ENCODE results near the gene COL4A6. TPM values are rescaled to one million over a fixed set of nuclear protein-coding genes. Genes with fewer than 3 reads are reported as not detected.

The COL4A6 gene
- polyA plus RNA-seq, 3 donors, result not detected

GRCh38 chrX:108211301-108211700 lies 226.9 kb downstream of the COL4A6 start:
- no peaks in the 10 kb centered on the region for H4K20me1 ChIP-seq (ENCODE audit: insufficient read depth, low read length)
- H3K9me3 Mint-ChIP-seq, result no peaks in the 10 kb centered on the region

GRCh38 chrX:108209006-108209554 lies 229.1 kb downstream of the COL4A6 start:
- Mint-ChIP-seq H3K9me3 (no peaks in the 10 kb centered on the region), H3K4me1 (no peaks in the 10 kb centered on the region), H3K27ac (no peak overlapping the region), H3K36me3 (no peaks in the 10 kb centered on the region), H3K27me3 (ENCODE audit: low read depth in 3 of 3) (peaks cover 0 to 17% (median 3%) of the 10 kb centered on the region in 3 donors), H3K4me3 (no peak overlapping the region)
- no peak for DNase-seq
- Histone ChIP-seq H2AFZ (ENCODE audit: insufficient read depth, low read depth, low read length, poor library complexity, severe bottlenecking) (no peak overlapping the region), H4K20me1 (ENCODE audit: insufficient read depth, low read length) (no peaks in the 10 kb centered on the region), H3K4me3 (replicated peaks in 1 of 3; ENCODE audit: low read depth in 2 of 3, low read length in 3 of 3) (no peak overlapping the region), H3K4me1 (ENCODE audit: control insufficient read depth in 1 of 2, insufficient read depth in 2 of 2, low read length in 2 of 2) (no peaks in the 10 kb centered on the region), H3K36me3 (replicated peaks in 1 of 2; ENCODE audit: control insufficient read depth in 1 of 2, insufficient read depth in 2 of 2, low read length in 2 of 2) (no peaks in the 10 kb centered on the region), H3K9ac (ENCODE audit: insufficient read depth, low read length, poor library complexity, severe bottlenecking) (no peak overlapping the region), H3K9me3 (replicated peaks in 1 of 2; ENCODE audit: control insufficient read depth in 1 of 2, insufficient read depth in 1 of 2, low read length in 2 of 2) (no peaks in the 10 kb centered on the region), H3K27ac (ENCODE audit: low read depth in 1 of 2, low read length in 2 of 2) (no peak overlapping the region), H3K4me2 (replicated peaks; ENCODE audit: extremely low read depth, low read length, poor library complexity, severe bottlenecking) (no peak overlapping the region), H3K79me2 (ENCODE audit: insufficient read depth, low read length) (no peaks in the 10 kb centered on the region), H3K27me3 (ENCODE audit: control insufficient read depth in 2 of 2, insufficient read depth in 2 of 2, low read length in 2 of 2) (peaks cover 0 to 22% of the 10 kb centered on the region in 2 donors)
- no peak for TF ChIP-seq CTCF (IDR thresholded peaks at IDR 0.05)
- intact Hi-C loops (cut with micrococcal nuclease), result no loop called here
- no CpG with 5 or more reads among the region's 3 CpGs for WGBS (ENCODE audit: insufficient coverage)

More at GRCh38 chrX:108211301-108211700, 226.9 kb downstream of the COL4A6 start:
- H3K9ac ChIP-seq (ENCODE audit: insufficient read depth, low read length, poor library complexity, severe bottlenecking), result no peak overlapping the region
- no peak for DNase-seq
- no peak overlapping the region for H3K4me3 ChIP-seq (replicated peaks in 1 of 3; ENCODE audit: low read depth in 2 of 3, low read length in 3 of 3)
- Mint-ChIP-seq H3K27me3 (ENCODE audit: low read depth in 3 of 3) (peaks cover 0 to 13% (median 0%) of the 10 kb centered on the region in 3 donors), H3K4me1 (no peaks in the 10 kb centered on the region), H3K27ac (no peak overlapping the region), H3K4me3 (no peak overlapping the region), H3K36me3 (no peaks in the 10 kb centered on the region)
- no peaks in the 10 kb centered on the region for H3K79me2 ChIP-seq (ENCODE audit: insufficient read depth, low read length)
- no peak for TF ChIP-seq CTCF (IDR thresholded peaks at IDR 0.05)
- intact Hi-C loops (cut with micrococcal nuclease), result no loop called here
- H3K36me3 ChIP-seq (replicated peaks in 1 of 2; ENCODE audit: control insufficient read depth in 1 of 2, insufficient read depth in 2 of 2, low read length in 2 of 2), result no peaks in the 10 kb centered on the region
- H3K27me3 ChIP-seq (ENCODE audit: control insufficient read depth in 2 of 2, insufficient read depth in 2 of 2, low read length in 2 of 2), result peaks cover 0 to 15% of the 10 kb centered on the region in 2 donors
- H3K27ac ChIP-seq (ENCODE audit: low read depth in 1 of 2, low read length in 2 of 2), result no peak overlapping the region
- no peak overlapping the region for H3K4me2 ChIP-seq (replicated peaks; ENCODE audit: extremely low read depth, low read length, poor library complexity, severe bottlenecking)
- no peaks in the 10 kb centered on the region for H3K4me1 ChIP-seq (ENCODE audit: control insufficient read depth in 1 of 2, insufficient read depth in 2 of 2, low read length in 2 of 2)
- H2AFZ ChIP-seq (ENCODE audit: insufficient read depth, low read depth, low read length, poor library complexity, severe bottlenecking), result no peak overlapping the region
- WGBS (ENCODE audit: insufficient coverage), result 100% methylated on average over 1 of the region's 1 CpG
- no peaks in the 10 kb centered on the region for H3K9me3 ChIP-seq (replicated peaks in 1 of 2; ENCODE audit: control insufficient read depth in 1 of 2, insufficient read depth in 1 of 2, low read length in 2 of 2)

Measured in CD14-positive monocyte (primary cell).